Measurements from ENCODE around the gene CLEC4M. TPM values are rescaled to one million over a fixed set of nuclear protein-coding genes. Genes with fewer than 3 reads are reported as not detected.

CLEC4M gene
- total RNA-seq, 1 experiment from 2014 or later, result not detected

- peaks cover 9 to 17% of the 10 kb centered on the region in 2 experiments for H3K4me1 Mint-ChIP-seq
- no peak overlapping the region for H2BK15ac ChIP-seq (ENCODE audit: low read depth, low read length)
- H3K4me3 Mint-ChIP-seq, result no peak overlapping the region; a peak in 1 of 5 replicates
- no CpG with 5 or more reads among the region's 12 CpGs for WGBS (ENCODE audit: extremely low coverage, insufficient read length, low lambda C conversion rate)
- H3K14ac ChIP-seq (ENCODE audit: insufficient read depth, low read length), result no peak overlapping the region
- no peak overlapping the region for H2BK12ac ChIP-seq (ENCODE audit: insufficient read length, low read depth, low read length)
- H3K79me2 ChIP-seq (ENCODE audit: insufficient read depth, low read length), result no peaks in the 10 kb centered on the region
- no peak for DNase-seq
- no peak overlapping the region for H2BK20ac ChIP-seq (ENCODE audit: low read depth, low read length, poor library complexity, severe bottlenecking)
- H3K27me3 Mint-ChIP-seq (ENCODE audit: low read depth), result peaks cover 84% of the 10 kb centered on the region
- H3K56ac ChIP-seq (ENCODE audit: insufficient read length, low read depth, low read length), result no peak overlapping the region
- no peak overlapping the region for H2AFZ ChIP-seq (ENCODE audit: low read length)
- H3K23me2 ChIP-seq (ENCODE audit: insufficient read length, low read depth, low read length, poor library complexity, severe bottlenecking), result peaks cover 7% of the 10 kb centered on the region
- H3K23ac ChIP-seq (ENCODE audit: insufficient read length, low read depth, low read length), result no peak overlapping the region
- H4K20me1 ChIP-seq (ENCODE audit: control insufficient read depth, insufficient read depth, insufficient read length), result no peaks in the 10 kb centered on the region
- no peak for TF ChIP-seq CTCF (conservative IDR thresholded peaks at IDR 0.05)
- no peak overlapping the region for H3K18ac ChIP-seq (ENCODE audit: insufficient read length, low read depth, low read length)
- H3K4ac ChIP-seq (ENCODE audit: low read depth, low read length), result no peak overlapping the region
- no peaks in the 10 kb centered on the region; a peak in 1 of 5 replicates for H3K9me3 Mint-ChIP-seq
- H4K5ac ChIP-seq (ENCODE audit: insufficient read length, low read depth, low read length), result no peak overlapping the region
- no peak overlapping the region for H2BK120ac ChIP-seq (ENCODE audit: low read depth, low read length, poor library complexity, severe bottlenecking)
- no peaks in the 10 kb centered on the region for H3K79me1 ChIP-seq (ENCODE audit: insufficient read depth, low read depth, low read length, poor library complexity, severe bottlenecking)
- H3K4me1 ChIP-seq (ENCODE audit: insufficient read depth, low read length), result no peaks in the 10 kb centered on the region
- H3K27me3 ChIP-seq (ENCODE audit: insufficient read depth, low read length), result peaks cover 8% of the 10 kb centered on the region; the same call in 1 of the 2 replicates
- H4K91ac ChIP-seq (ENCODE audit: insufficient read length, low read depth, low read length), result no peak overlapping the region
- H2AK5ac ChIP-seq (ENCODE audit: insufficient read length, low read length), result no peak overlapping the region
- no peaks in the 10 kb centered on the region for H3K9me3 ChIP-seq (ENCODE audit: control insufficient read depth, low read depth, low read length)
- H3K27ac ChIP-seq (ENCODE audit: insufficient read length, low read depth, low read length), result no peak overlapping the region
- no peak overlapping the region for H3T11ph ChIP-seq (ENCODE audit: low read length)
- H4K8ac ChIP-seq (replicated peaks; ENCODE audit: insufficient read length, low read depth, low read length), result no peak overlapping the region
- H3K4me2 ChIP-seq (ENCODE audit: insufficient read depth, insufficient read length, low read length), result no peak overlapping the region
- H2BK5ac ChIP-seq (ENCODE audit: insufficient read length, low read length), result no peak overlapping the region
- H3K27ac Mint-ChIP-seq, result no peak overlapping the region
- no peak overlapping the region for H3K9ac ChIP-seq (ENCODE audit: extremely low read depth, insufficient read length, low read length)
- no peaks in the 10 kb centered on the region for H3K36me3 Mint-ChIP-seq (ENCODE audit: insufficient read depth in 1 of 3, low read depth in 3 of 3)
Measured at GRCh38 chr19:7734220-7735203, 28.5 kb upstream of the CLEC4M start.

Measured in H9 (cell line).